Erythroblast (primary cell): Measurements from ENCODE around the gene CETP.

Experiments
- GATA1 ChIP-seq: IDR thresholded peaks from 2 replicates; pipeline ENCODE4 v1.6.1; 2011; ENCODE audit warnings: low read depth, mild to moderate bottlenecking, control low read depth, low read length, moderate library complexity
- POLR2A ChIP-seq: IDR thresholded peaks from 2 replicates; pipeline ENCODE4 v1.6.1; 2011; ENCODE audit warnings: mild to moderate bottlenecking, low read length

- TF ChIP-seq POLR2A = peak; percentile 59
- TF ChIP-seq GATA1 = no peak
Observed at GRCh38 chr16:56988948-56989945, 27.5 kb downstream of the CETP start, which contains the start of gene NLRC5.
